BE2C (cell line): ENCODE results near the gene SYP.
A peak's percentile ranks its signal among the peaks of the same experiment; 100 is the strongest.

ENCODE experiments used
- DNase-seq: peaks from one replicate; pipeline ENCODE4 v3.0.0-alpha.2; 2020
- H3K27me3 ChIP-seq: fragments of 250-450 bp; sonication (Bioruptor Pico); 2 replicates; pipeline ENCODE4 v1.5.1; 2020; ENCODE audit warnings: mild to moderate bottlenecking
- H3K36me3 ChIP-seq: fragments of 250-450 bp; sonication (Bioruptor Pico); 2 replicates; pipeline ENCODE4 v1.5.1; 2020; ENCODE audit warnings: mild to moderate bottlenecking
- H3K4me1 ChIP-seq: fragments of 250-450 bp; sonication (Bioruptor Pico); 2 replicates; pipeline ENCODE4 v1.5.1; 2020
- H3K4me3 ChIP-seq: 2 replicates; pipeline ENCODE4 v1.5.1; 2011; ENCODE audit warnings: low read depth, low read length
- H3K9me3 ChIP-seq: fragments of 250-450 bp; sonication (Bioruptor Pico); 2 replicates; pipeline ENCODE4 v1.5.1; 2020
- CTCF ChIP-seq: IDR thresholded peaks from 2 replicates; pipeline ENCODE4 v1.5.1; 2012; ENCODE audit warnings: mild to moderate bottlenecking, low read depth, low read length

Gene SYP

GRCh38 chrX:49165901-49166881, 33.8 kb downstream of the SYP start:
- peak; percentile 89 for DNase-seq
- H3K4me1 ChIP-seq = peaks cover 4% of the 10 kb centered on the region
- peak overlapping the region; percentile 54 for H3K4me3 ChIP-seq
- H3K36me3 ChIP-seq = no peaks in the 10 kb centered on the region
- no peaks in the 10 kb centered on the region for H3K9me3 ChIP-seq
- peak; percentile 47 for TF ChIP-seq CTCF
- H3K27me3 ChIP-seq = no peaks in the 10 kb centered on the region

DNA sequence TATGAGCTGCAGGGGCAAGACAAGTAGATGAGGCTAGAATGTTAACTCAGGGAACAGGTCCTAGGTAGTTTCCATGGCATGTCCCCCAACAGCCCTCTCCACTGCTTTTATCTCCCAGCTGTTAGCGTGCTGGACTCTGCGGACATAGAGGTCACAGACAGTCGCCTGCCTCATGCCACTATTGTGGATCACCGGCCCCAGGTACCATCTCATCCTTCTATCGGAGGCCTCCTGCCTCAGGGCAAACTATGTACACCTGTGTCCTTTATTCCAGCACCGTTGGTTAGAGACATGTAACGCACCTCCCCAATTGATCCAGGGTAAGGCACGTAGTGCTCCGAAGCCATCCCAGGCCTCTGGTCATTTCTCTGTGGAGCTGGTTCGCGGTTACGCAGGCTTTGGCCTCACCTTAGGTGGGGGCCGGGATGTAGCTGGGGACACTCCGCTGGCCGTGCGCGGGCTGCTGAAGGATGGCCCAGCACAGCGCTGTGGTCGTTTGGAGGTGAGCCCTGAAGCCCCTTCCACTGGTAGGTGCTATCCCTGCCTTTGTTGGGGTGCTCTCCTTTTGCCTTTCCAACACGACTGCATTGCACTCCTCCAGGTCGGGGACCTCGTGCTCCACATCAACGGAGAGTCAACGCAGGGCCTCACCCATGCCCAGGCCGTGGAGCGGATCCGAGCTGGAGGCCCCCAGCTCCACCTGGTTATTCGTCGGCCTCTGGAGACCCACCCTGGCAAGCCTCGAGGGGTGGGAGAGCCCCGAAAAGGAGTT, 35.2 kb downstream of the SYP start:
- Histone ChIP-seq H3K4me1 (peaks cover 4% of the 10 kb centered on the region), H3K9me3 (no peaks in the 10 kb centered on the region), H3K4me3 (no peak overlapping the region)

GRCh38 chrX:49163555-49164419, 36.2 kb downstream of the SYP start:
- no peaks in the 10 kb centered on the region for H3K9me3 ChIP-seq
- H3K4me3 ChIP-seq = peak overlapping the region; percentile 50
- H3K27me3 ChIP-seq = no peaks in the 10 kb centered on the region
- H3K36me3 ChIP-seq = no peaks in the 10 kb centered on the region
- peak; percentile 43 for TF ChIP-seq CTCF
- peaks cover 4% of the 10 kb centered on the region for H3K4me1 ChIP-seq
- peak; percentile 88 for DNase-seq

More for the DNA sequence above, 35.2 kb downstream of the SYP start:
- Histone ChIP-seq H3K36me3 (no peaks in the 10 kb centered on the region), H3K27me3 (no peaks in the 10 kb centered on the region)
- TF ChIP-seq CTCF = no peak
- no peak for DNase-seq

- Histone ChIP-seq H3K4me3 (peak within 1 kb of the TSS; percentile 50), H3K4me1 (peaks cover 4% of the 10 kb centered on the region), H3K9me3 (no peaks in the 10 kb centered on the region), H3K27me3 (no peaks in the 10 kb centered on the region), H3K36me3 (no peaks in the 10 kb centered on the region)
- TF ChIP-seq CTCF = no peak
- no peak for DNase-seq
Observed at GRCh38 chrX:49162620-49163019, 37.4 kb downstream of the SYP start, which contains the start of gene MAGIX. Gene MAGIX, plus strand, starts transcription at chrX:49162758. Its CDS starts 132 bp downstream, at chrX:49162890.

- no peak for DNase-seq
Observed at GRCh38 chrX:49161632-49162031, 38.4 kb downstream of the SYP start.

More at GRCh38 chrX:49161632-49162031, 38.4 kb downstream of the SYP start:
- Histone ChIP-seq H3K27me3 (no peaks in the 10 kb centered on the region), H3K4me1 (peaks cover 4% of the 10 kb centered on the region), H3K36me3 (no peaks in the 10 kb centered on the region), H3K4me3 (no peak overlapping the region), H3K9me3 (no peaks in the 10 kb centered on the region)
- no peak for TF ChIP-seq CTCF
